Mesodermal cell (in vitro differentiated cells): Measurements from ENCODE around the gene CTDNEP1.
A peak's percentile ranks its signal among the peaks of the same experiment; 100 is the strongest.

Experiments used
- H3K27ac ChIP-seq: 2 replicates; pipeline ENCODE4 v1.7.0; 2013; ENCODE audit warnings: mild to moderate bottlenecking, low read depth, low read length, moderate library complexity; ENCODE audit not compliant: severe bottlenecking
- H3K36me3 ChIP-seq: 2 replicates; pipeline ENCODE4 v1.7.1; 2013; ENCODE audit warnings: mild to moderate bottlenecking, low read length, moderate library complexity; ENCODE audit not compliant: control insufficient read depth, insufficient read depth
- H3K4me1 ChIP-seq: one replicate; pipeline ENCODE4 v1.7.1; 2013; ENCODE audit warnings: mild to moderate bottlenecking, low read length; ENCODE audit not compliant: insufficient read depth, control insufficient read depth, poor library complexity, severe bottlenecking
- H3K4me3 ChIP-seq: 2 replicates; pipeline ENCODE4 v1.7.0; 2013; ENCODE audit warnings: low read length, control low read depth, mild to moderate bottlenecking; ENCODE audit not compliant: insufficient read depth, poor library complexity, severe bottlenecking; ENCODE audit errors: extremely low read depth
- H3K9me3 ChIP-seq: 2 replicates; pipeline ENCODE4 v1.7.1; 2013; ENCODE audit warnings: mild to moderate bottlenecking, low read length, moderate library complexity; ENCODE audit not compliant: control insufficient read depth
- WGBS, 2 experiments: methylation state at CpG; one replicate each; pipeline ENCODE4 v1.1.5; 2013; ENCODE audit warnings: missing lambda C conversion rate in 2 of 2; ENCODE audit not compliant: insufficient coverage in 2 of 2; 5-methylcytosine and 5-hydroxymethylcytosine counted together

The CTDNEP1 gene

DNA sequence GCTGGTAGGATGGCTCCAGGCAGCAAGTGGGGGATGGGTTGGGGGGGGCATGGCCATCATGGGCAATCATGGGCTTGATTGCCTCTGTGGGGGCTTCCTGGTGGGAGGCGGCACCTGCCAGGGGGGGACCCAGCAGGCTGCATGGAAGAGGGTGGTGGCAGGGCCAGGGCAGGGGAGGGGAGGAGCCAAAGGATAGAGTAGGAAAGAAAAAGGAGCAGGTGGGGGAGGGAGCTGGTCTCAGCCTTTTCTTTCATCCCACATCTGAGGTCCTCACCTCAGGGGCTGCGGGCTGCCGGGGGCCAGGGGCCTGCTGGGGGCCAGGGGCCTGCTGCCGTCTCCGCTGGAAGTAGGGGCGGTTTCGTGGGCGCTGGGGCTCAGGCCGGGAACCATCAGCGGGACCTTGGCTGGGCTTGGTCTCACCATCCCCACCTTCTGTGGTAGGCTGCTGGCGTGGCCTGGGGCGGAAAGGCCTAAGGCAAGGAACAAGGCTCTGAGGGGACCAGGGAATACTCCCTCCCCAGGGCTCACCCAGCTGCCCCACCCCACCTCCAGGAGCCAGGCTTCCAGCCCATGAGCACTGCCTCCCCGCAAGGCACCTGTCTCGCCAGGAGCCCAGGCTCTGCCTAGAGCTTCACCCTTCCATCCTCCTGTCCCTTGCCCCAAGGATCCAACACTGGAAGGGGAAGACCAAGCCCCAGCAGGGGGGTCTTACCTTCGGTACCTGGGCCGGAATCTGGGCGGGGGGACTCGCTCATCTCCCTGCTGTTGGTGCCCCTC lies 37.9 kb upstream of the CTDNEP1 start:
- Histone ChIP-seq H3K4me3 (no peak overlapping the region), H3K4me1 (no peaks in the 10 kb centered on the region), H3K9me3 (no peaks in the 10 kb centered on the region), H3K36me3 (no peaks in the 10 kb centered on the region), H3K27ac (no peak overlapping the region)
- WGBS, 2 experiments: 88 to 90% methylated on average over 9 to 14 of the region's 18 CpGs

DNA sequence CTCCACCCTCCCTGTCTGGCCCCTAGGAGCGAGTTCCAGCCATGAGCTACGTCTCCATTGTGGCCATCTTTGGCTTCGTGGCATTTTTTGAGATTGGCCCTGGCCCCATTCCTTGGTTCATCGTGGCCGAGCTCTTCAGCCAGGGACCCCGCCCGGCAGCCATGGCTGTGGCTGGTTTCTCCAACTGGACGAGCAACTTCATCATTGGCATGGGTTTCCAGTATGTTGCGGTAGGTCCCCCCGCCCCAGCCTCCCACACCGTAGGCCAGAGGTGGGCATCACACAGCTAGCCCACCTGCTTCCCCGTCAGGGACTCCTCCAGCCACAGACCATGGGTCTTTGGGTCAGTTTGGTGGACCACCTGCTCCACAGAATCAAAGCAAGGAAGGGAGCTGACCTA lies 34.1 kb upstream of the CTDNEP1 start:
- 94 to 96% methylated on average over 10 of the region's 12 CpGs for WGBS, 2 experiments
- H3K27ac ChIP-seq: no peak overlapping the region
- no peak overlapping the region for H3K4me3 ChIP-seq
- H3K36me3 ChIP-seq: no peaks in the 10 kb centered on the region
- peaks cover 3% of the 10 kb centered on the region for H3K4me1 ChIP-seq
- no peaks in the 10 kb centered on the region for H3K9me3 ChIP-seq

DNA sequence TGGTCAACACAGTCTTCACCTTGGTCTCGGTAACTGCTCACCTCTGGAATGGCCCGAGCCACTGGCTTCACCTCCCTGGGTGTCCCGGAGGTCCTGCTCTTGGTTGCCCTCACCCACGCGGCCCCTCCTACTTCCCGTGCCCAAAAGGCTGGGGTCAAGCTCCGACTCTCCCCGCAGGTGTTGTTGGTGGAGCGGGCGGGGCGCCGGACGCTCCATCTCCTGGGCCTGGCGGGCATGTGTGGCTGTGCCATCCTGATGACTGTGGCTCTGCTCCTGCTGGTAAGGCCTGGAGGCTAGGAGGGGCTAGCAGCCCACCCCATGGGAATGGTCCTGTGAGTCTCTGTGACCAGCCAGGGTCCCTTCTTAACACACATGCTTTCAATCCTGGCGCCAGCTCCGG lies 33.4 kb upstream of the CTDNEP1 start:
- Histone ChIP-seq H3K27ac (no peak overlapping the region), H3K9me3 (no peaks in the 10 kb centered on the region), H3K36me3 (no peaks in the 10 kb centered on the region), H3K4me1 (peaks cover 3% of the 10 kb centered on the region), H3K4me3 (no peak overlapping the region)
- 92 to 93% methylated on average over 7 to 16 of the region's 16 CpGs for WGBS, 2 experiments

DNA sequence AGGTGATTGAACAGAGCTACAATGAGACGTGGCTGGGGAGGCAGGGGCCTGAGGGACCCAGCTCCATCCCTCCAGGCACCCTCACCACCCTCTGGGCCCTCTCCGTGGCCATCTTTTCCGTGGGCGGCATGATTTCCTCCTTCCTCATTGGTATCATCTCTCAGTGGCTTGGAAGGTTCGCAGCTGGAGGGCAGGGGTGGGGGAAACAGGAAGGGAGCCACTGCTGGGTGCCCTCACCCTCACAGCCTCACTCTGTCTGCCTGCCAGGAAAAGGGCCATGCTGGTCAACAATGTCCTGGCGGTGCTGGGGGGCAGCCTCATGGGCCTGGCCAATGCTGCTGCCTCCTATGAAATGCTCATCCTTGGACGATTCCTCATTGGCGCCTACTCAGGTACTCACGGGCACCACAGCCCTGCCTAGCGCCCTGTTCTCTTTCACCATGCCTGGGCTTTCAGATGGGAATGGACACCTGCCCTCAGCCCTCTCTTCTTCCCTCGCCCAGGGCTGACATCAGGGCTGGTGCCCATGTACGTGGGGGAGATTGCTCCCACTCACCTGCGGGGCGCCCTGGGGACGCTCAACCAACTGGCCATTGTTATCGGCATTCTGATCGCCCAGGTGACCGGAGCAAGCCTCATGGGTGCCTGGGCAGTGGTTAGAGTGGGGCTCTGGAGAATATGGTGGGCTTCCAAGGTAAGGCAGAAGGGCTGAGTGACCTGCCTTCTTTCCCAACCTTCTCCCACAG lies 32.1 kb upstream of the CTDNEP1 start:
- WGBS, 2 experiments: 90 to 96% methylated on average over 5 to 17 of the region's 18 CpGs
- H3K4me1 ChIP-seq: peaks cover 3% of the 10 kb centered on the region
- no peaks in the 10 kb centered on the region for H3K36me3 ChIP-seq
- no peaks in the 10 kb centered on the region for H3K9me3 ChIP-seq
- no peak overlapping the region for H3K27ac ChIP-seq
- H3K4me3 ChIP-seq: no peak overlapping the region

DNA sequence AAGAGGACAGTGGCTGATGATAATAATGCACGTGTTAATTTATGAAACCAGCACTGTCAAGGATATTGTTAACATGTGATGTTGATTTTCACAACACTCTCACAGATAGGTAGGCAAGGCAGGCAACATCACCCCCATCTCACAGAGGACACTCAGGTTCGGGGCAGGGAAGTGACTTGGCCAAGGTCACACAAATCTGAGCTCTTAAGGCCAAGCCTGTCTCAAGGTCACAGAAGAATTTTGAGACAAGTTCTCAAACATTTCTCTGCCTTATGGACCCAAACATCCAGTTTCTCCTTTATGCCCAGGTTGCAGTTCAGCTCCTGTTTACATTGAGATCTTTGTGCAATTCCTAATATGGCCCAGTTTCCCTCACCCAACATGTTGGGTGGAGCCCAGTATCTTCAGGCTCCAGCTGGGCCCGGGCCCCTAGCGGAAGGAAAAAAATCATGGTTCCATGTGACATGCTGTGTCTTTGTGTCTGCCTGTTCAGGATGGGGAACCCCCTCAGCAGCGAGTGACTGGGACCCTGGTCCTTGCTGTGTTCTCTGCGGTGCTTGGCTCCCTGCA lies 31.3 kb upstream of the CTDNEP1 start:
- Histone ChIP-seq H3K27ac (no peak overlapping the region), H3K4me3 (peak overlapping the region; percentile 46), H3K9me3 (no peaks in the 10 kb centered on the region), H3K4me1 (peaks cover 3% of the 10 kb centered on the region), H3K36me3 (no peaks in the 10 kb centered on the region)
- WGBS, 2 experiments: 89 to 98% methylated on average over 5 to 6 of the region's 6 CpGs

DNA sequence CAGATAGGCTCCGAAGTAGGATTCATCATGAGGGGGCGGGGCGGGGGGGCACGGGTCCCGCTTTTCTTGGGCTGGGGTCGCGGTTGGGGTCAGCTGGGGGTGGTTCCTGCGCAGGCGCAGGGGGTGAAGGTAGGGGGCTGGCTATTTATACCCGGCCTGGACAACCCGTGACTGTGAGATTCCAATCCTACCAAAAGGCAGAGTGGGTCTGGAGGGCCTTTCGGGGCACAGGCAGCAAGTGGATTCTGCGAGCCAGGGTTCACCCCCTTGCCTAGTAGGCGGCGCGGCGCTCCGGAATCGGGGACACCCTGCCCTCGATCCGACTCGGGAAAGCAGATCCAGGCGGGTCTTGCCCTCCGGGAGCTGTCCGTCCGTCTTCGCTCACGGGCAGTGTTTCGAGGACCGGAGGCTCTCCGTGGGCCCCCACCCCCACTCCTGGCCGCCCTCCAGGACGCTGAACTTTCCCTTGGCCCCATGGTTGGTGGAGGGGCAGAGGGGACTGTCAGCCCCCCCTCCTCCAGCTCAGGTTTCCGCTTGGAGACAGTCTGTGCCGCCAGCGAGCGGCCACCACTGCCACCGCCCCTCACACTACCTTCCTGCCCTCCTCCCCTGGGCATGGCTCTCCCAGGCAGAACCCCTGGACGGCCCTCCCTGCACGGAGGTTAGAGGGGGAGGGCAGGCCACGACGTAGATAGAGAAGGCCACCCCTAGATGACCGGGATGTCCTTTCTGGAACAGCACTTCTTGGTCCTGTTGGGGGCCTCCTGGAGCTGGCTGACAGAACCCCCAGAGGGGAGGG lies 30.6 kb upstream of the CTDNEP1 start:
- peaks cover 3% of the 10 kb centered on the region for H3K4me1 ChIP-seq
- H3K36me3 ChIP-seq: no peaks in the 10 kb centered on the region
- no peaks in the 10 kb centered on the region for H3K9me3 ChIP-seq
- H3K27ac ChIP-seq: no peak overlapping the region
- H3K4me3 ChIP-seq: peak overlapping the region; percentile 46
- WGBS, 2 experiments: 2 to 6% methylated on average over 27 to 30 of the region's 43 CpGs

DNA sequence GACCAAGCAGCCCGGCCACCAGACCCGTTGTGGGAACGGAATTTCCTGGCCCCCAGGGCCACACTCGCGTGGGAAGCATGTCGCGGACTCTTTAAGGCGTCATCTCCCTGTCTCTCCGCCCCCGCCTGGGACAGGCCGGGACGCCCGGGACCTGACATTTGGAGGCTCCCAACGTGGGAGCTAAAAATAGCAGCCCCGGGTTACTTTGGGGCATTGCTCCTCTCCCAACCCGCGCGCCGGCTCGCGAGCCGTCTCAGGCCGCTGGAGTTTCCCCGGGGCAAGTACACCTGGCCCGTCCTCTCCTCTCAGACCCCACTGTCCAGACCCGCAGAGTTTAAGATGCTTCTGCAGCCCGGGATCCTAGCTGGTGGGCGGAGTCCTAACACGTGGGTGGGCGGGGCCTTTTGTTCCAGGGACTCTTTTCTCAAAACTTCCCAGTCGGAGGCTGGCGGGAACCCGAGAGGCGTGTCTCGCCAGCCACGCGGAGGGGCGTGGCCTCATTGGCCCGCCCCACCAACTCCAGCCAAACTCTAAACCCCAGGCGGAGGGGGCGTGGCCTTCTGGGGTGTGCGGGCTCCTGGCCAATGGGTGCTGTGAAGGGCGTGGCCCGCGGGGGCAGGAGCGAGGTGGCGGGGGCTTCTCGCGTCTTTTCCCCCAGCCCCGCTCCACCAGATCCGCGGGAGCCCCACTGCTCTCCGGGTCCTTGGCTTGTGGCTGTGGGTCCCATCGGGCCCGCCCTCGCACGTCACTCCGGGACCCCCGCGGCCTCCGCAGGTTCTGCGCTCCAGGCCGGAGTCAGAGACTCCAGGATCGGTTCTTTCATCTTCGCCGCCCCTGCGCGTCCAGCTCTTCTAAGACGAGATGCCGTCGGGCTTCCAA lies 29.8 kb upstream of the CTDNEP1 start, which contains the start of gene SLC2A4:
TSS of gene SLC2A4 (plus strand) at position 645 of the 879 bp plus-strand sequence. CDS start at position 862, 217 bp downstream.
- H3K27ac ChIP-seq: peak within 1 kb of the TSS; percentile 50
- no peaks in the 10 kb centered on the region for H3K36me3 ChIP-seq
- WGBS, 2 experiments: 0% methylated on average over 55 to 63 of the region's 71 CpGs
- H3K4me3 ChIP-seq: peak within 1 kb of the TSS; percentile 46
- peaks cover 3% of the 10 kb centered on the region for H3K4me1 ChIP-seq
- no peaks in the 10 kb centered on the region for H3K9me3 ChIP-seq

DNA sequence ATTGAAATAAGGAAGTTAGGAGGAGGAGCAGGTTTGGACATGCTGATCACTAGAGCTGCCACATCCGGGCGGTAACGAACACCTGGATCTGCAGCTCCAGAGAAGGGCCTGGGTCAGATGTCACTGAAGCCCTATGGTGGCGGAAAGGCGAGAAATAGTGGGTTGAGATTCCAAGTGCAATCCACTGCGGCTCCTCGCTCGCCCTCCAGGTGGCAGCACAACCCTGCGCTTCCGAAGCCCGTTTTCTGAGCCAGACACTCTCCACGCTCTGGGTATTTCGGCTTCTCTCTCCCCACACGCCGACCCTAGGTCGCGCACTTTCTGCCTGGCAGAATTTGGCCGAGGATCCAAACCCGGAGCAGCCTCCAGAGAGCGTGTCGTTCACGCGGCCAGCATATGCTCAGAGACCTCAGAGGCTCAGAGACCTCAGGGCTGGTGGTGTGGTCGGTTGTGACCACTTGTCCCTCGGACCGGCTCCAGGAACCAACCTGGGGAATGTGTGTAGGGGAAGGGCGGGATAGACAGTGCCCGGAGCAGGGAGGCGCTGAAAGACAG lies 29.1 kb upstream of the CTDNEP1 start:
- Histone ChIP-seq H3K27ac (peak overlapping the region; percentile 50), H3K4me3 (peak overlapping the region; percentile 46), H3K9me3 (no peaks in the 10 kb centered on the region), H3K4me1 (peaks cover 3% of the 10 kb centered on the region), H3K36me3 (no peaks in the 10 kb centered on the region)
- WGBS, 2 experiments: 1 to 3% methylated on average over 18 to 26 of the region's 29 CpGs

DNA sequence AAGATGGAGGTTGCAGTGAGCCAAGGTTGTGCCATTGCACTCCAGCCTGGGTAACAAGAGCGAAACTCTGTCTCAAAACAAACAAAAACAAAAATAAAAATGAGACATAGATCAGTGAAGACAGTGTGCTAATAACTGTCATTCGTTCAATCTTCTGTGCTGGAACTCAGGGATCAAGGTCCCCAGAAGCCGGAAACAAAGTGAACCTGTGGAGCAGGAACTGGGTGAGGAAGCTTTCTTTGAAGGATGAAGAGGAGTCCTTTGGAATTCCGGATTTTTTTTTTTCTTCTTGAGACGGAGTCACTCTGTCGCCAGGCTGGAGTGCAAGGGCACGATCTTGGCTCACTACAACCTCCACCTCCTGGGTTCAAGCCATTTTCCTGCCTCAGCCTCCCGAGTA lies 27.9 kb upstream of the CTDNEP1 start:
- peaks cover 3% of the 10 kb centered on the region for H3K4me1 ChIP-seq
- H3K36me3 ChIP-seq: no peaks in the 10 kb centered on the region
- H3K4me3 ChIP-seq: no peak overlapping the region
- no peaks in the 10 kb centered on the region for H3K9me3 ChIP-seq
- WGBS, 2 experiments: 87 to 94% methylated on average over 5 of the region's 8 CpGs
- no peak overlapping the region for H3K27ac ChIP-seq
